Thyroid gland (tissue), 4 donors: ENCODE results near the gene MYO10.

Source experiments
- POLR2A ChIP-seq, 2 donors: fragments of 450-650 bp; IDR thresholded peaks; one replicate each; pipeline ENCODE4 v1.6.1; 2017; ENCODE audit warnings: antibody characterized with exemption in 2 of 2, mild to moderate bottlenecking in 2 of 2, moderate library complexity in 1 of 2
- TF ChIP-seq, protein P1 (sequence below), 6 experiments: fragments of 200-600 bp in 3 of 6; fragments of 450-650 bp in 3 of 6; sonication (generic) in 3 of 6; IDR thresholded peaks; one replicate each; pipeline ENCODE4 v1.5.1; 2016 to 2019; ENCODE audit warnings: antibody characterized with exemption in 6 of 6, mild to moderate bottlenecking in 2 of 6, inconsistent platforms in 1 of 6, moderate library complexity in 1 of 6

DNA sequence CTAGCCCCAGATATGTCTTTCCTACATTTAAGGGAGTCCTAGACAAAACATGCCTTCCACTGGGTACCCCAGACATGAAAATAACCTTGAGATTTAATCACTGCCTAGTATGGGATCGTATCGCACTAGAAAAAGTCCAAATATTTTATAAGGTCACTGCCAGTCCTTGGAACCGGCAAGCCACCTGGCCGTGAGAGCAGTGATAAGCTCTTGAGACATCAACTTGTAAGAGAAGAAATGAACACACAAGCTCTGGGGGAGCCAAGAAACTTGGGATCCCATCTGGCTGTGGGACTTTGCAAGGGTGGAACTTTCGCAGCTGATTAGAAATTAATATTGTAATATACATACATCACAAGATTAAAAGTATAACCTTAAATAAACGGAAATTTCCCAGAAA is 21.5 kb downstream of the MYO10 start:
- TF ChIP-seq POLR2A (IDR thresholded peaks at IDR 0.05): no peak
- TF ChIP-seq, protein P1, sequence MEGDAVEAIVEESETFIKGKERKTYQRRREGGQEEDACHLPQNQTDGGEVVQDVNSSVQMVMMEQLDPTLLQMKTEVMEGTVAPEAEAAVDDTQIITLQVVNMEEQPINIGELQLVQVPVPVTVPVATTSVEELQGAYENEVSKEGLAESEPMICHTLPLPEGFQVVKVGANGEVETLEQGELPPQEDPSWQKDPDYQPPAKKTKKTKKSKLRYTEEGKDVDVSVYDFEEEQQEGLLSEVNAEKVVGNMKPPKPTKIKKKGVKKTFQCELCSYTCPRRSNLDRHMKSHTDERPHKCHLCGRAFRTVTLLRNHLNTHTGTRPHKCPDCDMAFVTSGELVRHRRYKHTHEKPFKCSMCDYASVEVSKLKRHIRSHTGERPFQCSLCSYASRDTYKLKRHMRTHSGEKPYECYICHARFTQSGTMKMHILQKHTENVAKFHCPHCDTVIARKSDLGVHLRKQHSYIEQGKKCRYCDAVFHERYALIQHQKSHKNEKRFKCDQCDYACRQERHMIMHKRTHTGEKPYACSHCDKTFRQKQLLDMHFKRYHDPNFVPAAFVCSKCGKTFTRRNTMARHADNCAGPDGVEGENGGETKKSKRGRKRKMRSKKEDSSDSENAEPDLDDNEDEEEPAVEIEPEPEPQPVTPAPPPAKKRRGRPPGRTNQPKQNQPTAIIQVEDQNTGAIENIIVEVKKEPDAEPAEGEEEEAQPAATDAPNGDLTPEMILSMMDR (IDR thresholded peaks at IDR 0.05): no peak
